ENCODE data around the gene KCNK7. TPM values are rescaled to one million over a fixed set of nuclear protein-coding genes. Genes with fewer than 3 reads are reported as not detected.

The KCNK7 gene
- total RNA-seq, 1 experiment from 2014 or later, result 0.69 TPM

- ChIA-PET CTCF (no interaction called here), POLR2A (no interaction called here)
- intact Hi-C loops (cut with micrococcal nuclease; ENCODE audit: unreplicated experiment) (no loop called here), in situ Hi-C loops (cut with HindIII; ENCODE audit: low pct_unique_long_range_greater_than_20kb, low sequenced_read_pairs) (no loop called here)
- Histone ChIP-seq H3K9me3 (ENCODE audit: control insufficient read depth, insufficient read depth, low read depth, low read length) (no peaks in the 10 kb centered on the region), H3K36me3 (ENCODE audit: control insufficient read depth, insufficient read depth, low read length) (peaks cover 19% of the 10 kb centered on the region), H3K4me1 (ENCODE audit: control insufficient read depth, insufficient read depth, low read length) (peaks cover 11% of the 10 kb centered on the region), H3K27me3 (ENCODE audit: control insufficient read depth, insufficient read depth, low read length) (no peaks in the 10 kb centered on the region), H3K4me3 (ENCODE audit: low read depth in 2 of 2, low read length in 2 of 2) (no peak overlapping the region), H3K27ac (ENCODE audit: low read length) (no peak overlapping the region)
- TF ChIP-seq REST (IDR thresholded peaks at IDR 0.05; ENCODE audit: insufficient read depth in 1 of 2, low read depth in 2 of 2, low read length in 1 of 2) (no peak), POLR2AphosphoS5 (IDR thresholded peaks at IDR 0.05; ENCODE audit: low read depth, low read length) (no peak)
- no TSS peak for BruUV-seq (replicated peaks)
- ATAC-seq (no peak), DNase-seq (ENCODE audit: low read depth, low spot score) (no peak)
These were observed 23.2 kb upstream of the KCNK7 start for GRCh38 chr11:65618763-65619162.

GRCh38 chr11:65617990-65618751 lies 22.6 kb upstream of the KCNK7 start:
- CTCF ChIA-PET, result no interaction called here
- no peak for DNase-seq (ENCODE audit: low read depth, low spot score)
- intact Hi-C loops (cut with micrococcal nuclease; ENCODE audit: unreplicated experiment), result no loop called here
- Histone ChIP-seq H3K36me3 (ENCODE audit: control insufficient read depth, insufficient read depth, low read length) (peaks cover 19% of the 10 kb centered on the region), H3K9me3 (ENCODE audit: control insufficient read depth, insufficient read depth, low read depth, low read length) (no peaks in the 10 kb centered on the region), H3K27me3 (ENCODE audit: control insufficient read depth, insufficient read depth, low read length) (no peaks in the 10 kb centered on the region), H3K4me3 (ENCODE audit: low read depth in 2 of 2, low read length in 2 of 2) (no peak overlapping the region), H3K27ac (ENCODE audit: low read length) (no peak overlapping the region), H3K4me1 (ENCODE audit: control insufficient read depth, insufficient read depth, low read length) (peaks cover 12% of the 10 kb centered on the region)
- POLR2A ChIA-PET, result no interaction called here
- BruUV-seq (replicated peaks), result no TSS peak
- no peak for ATAC-seq
- in situ Hi-C loops (cut with HindIII; ENCODE audit: low pct_unique_long_range_greater_than_20kb, low sequenced_read_pairs), result no loop called here
- no peak for TF ChIP-seq CTCF (IDR thresholded peaks at IDR 0.05)
- TF ChIP-seq POLR2AphosphoS5 (IDR thresholded peaks at IDR 0.05; ENCODE audit: low read depth, low read length), result no peak
- TF ChIP-seq TCF7L2 (IDR thresholded peaks at IDR 0.05; ENCODE audit: low read depth, low read length), result no peak
- TF ChIP-seq REST (IDR thresholded peaks at IDR 0.05; ENCODE audit: insufficient read depth in 1 of 2, low read depth in 2 of 2, low read length in 1 of 2), result no peak

All from Panc1 (cell line).